ENCODE measurements around the gene RNASET2. TPM values are rescaled to one million over a fixed set of nuclear protein-coding genes. Genes with fewer than 3 reads are reported as not detected.

Gene RNASET2
- total and polyA plus RNA-seq, 2 of the 13 experiments (the other 11 are each of a cell fraction or from before 2014, with no cell fraction given): 44.6 to 597 TPM

GRCh38 chr6:166957805-166958076 is 1.4 kb upstream of the RNASET2 start (continued):
- TF ChIP-seq ZNF142 (CRISPR knock-in tag; IDR thresholded peaks at IDR 0.05) (peak; percentile 26; the same call in 1 of the 2 replicates), ZNF878 (CRISPR knock-in tag; IDR thresholded peaks at IDR 0.05) (peak; percentile 25; the same call in 1 of the 2 replicates), SMARCC2 (IDR thresholded peaks at IDR 0.05) (no peak), ZNF235 (CRISPR knock-in tag; IDR thresholded peaks at IDR 0.05; ENCODE audit: borderline replicate concordance) (no peak), ZSCAN5A (CRISPR knock-in tag; IDR thresholded peaks at IDR 0.05; ENCODE audit: borderline replicate concordance) (no peak), ZBTB1 (CRISPR knock-in tag; IDR thresholded peaks at IDR 0.05; ENCODE audit: borderline replicate concordance) (peak; percentile 19; the same call in 1 of the 2 replicates), YY1 (IDR thresholded peaks at IDR 0.05; ENCODE audit: insufficient read depth, insufficient replicate concordance, low read depth, low read length) (peak; percentile 33), ZNF770 (CRISPR knock-in tag; IDR thresholded peaks at IDR 0.05) (no peak), KLF16 (CRISPR knock-in tag; IDR thresholded peaks at IDR 0.05) (0 out of 4 replicates have a peak, but pooled peaks of 1 of the 2 experiments have one; percentile 9), PRDM15 (CRISPR knock-in tag; IDR thresholded peaks at IDR 0.05) (0 out of 2 replicates have a peak, but pooled peaks have one; percentile 2), ZNF558 (CRISPR knock-in tag; IDR thresholded peaks at IDR 0.05; ENCODE audit: borderline replicate concordance) (no peak), AGO1 (IDR thresholded peaks at IDR 0.05; ENCODE audit: low read depth, low read length, poor library complexity, severe bottlenecking) (no peak)

All from HepG2 (cell line).